ENCODE results near the gene ZNF85. TPM values are rescaled to one million over a fixed set of nuclear protein-coding genes. Genes with fewer than 3 reads are reported as not detected.

The ZNF85 gene
- 1 to 10 TPM; 3.2 to 9.0 (median 7.7) TPM for total RNA-seq

- TF ChIP-seq, protein P1, sequence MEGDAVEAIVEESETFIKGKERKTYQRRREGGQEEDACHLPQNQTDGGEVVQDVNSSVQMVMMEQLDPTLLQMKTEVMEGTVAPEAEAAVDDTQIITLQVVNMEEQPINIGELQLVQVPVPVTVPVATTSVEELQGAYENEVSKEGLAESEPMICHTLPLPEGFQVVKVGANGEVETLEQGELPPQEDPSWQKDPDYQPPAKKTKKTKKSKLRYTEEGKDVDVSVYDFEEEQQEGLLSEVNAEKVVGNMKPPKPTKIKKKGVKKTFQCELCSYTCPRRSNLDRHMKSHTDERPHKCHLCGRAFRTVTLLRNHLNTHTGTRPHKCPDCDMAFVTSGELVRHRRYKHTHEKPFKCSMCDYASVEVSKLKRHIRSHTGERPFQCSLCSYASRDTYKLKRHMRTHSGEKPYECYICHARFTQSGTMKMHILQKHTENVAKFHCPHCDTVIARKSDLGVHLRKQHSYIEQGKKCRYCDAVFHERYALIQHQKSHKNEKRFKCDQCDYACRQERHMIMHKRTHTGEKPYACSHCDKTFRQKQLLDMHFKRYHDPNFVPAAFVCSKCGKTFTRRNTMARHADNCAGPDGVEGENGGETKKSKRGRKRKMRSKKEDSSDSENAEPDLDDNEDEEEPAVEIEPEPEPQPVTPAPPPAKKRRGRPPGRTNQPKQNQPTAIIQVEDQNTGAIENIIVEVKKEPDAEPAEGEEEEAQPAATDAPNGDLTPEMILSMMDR (IDR thresholded peaks at IDR 0.05; ENCODE audit: low read depth): no peak
Measured at GRCh38 chr19:20923077-20923871, at the start of gene ZNF85. Gene ZNF85 (plus strand): TSS chr19:20923251. CDS start chr19:20923401, 150 bp downstream.

GRCh38 chr19:20879501-20879900 is 43.5 kb upstream of the ZNF85 start:
- TF ChIP-seq, protein P1 (IDR thresholded peaks at IDR 0.05; ENCODE audit: low read depth): no peak

GRCh38 chr19:20912973-20913372 is 10.1 kb upstream of the ZNF85 start:
- TF ChIP-seq, protein P1 (IDR thresholded peaks at IDR 0.05; ENCODE audit: low read depth): no peak

GRCh38 chr19:20925481-20925880 is 2.4 kb downstream of the ZNF85 start:
- TF ChIP-seq, protein P1 (IDR thresholded peaks at IDR 0.05; ENCODE audit: low read depth): no peak

- TF ChIP-seq, protein P1 (IDR thresholded peaks at IDR 0.05; ENCODE audit: low read depth): no peak
Measured at GRCh38 chr19:20926796-20927195, 3.7 kb downstream of the ZNF85 start.

DNA sequence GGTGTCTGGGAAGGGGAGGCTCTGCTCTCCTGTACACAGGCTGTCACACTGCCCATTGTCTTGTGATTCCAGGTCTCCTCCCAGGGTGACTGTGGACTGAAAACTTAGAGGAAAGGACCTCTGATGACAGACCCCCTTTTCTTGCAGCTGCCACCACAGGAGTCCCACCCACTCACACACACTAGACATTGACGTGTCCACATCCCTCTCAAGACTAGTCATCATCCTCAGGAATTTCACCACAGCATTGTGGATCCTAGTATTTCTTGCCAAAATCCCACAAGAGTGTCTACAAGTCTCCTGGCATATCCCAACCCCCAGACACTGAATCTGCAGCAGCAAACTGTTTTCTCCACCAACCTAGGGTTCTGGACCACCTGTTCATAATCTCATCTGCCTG is 5.3 kb downstream of the ZNF85 start:
- TF ChIP-seq, protein P1 (IDR thresholded peaks at IDR 0.05; ENCODE audit: low read depth): no peak

DNA sequence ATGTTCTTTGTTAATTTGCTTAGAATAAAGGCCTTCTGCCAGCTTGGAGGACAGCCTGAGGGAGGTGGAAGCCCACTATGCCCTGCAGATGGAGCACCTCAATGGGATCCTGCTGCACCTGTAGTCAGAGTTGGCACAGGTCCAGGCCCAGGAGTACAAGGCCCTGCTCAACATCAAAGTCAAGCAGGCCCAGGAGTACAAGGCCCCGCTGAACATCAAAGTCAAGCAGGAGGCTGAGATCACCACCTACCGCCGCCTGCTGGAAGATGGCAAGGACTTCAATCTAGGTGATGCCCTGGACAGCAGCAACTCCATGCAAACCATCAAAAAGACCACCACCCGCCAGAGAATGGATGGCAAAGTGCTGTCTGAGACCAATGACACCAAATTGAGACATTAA is 41.7 kb downstream of the ZNF85 start:
- TF ChIP-seq, protein P1 (IDR thresholded peaks at IDR 0.05; ENCODE audit: low read depth): no peak
